DMS53 treated with DMSO at 0.1 percent for 48 hours (cell line): Measurements from ENCODE around the gene GPR160.
"Not testable (repeated sequence)": the region's sequence is repeated elsewhere in the genome, so short reads cannot be mapped to it uniquely, and the experiment has no call there.

Source experiments
- DNase-seq: peaks from one replicate; lab custom pipeline; 2025; ENCODE audit not compliant: unreplicated experiment; lab: John Stamatoyannopoulos, UW

GPR160 gene, protein sequence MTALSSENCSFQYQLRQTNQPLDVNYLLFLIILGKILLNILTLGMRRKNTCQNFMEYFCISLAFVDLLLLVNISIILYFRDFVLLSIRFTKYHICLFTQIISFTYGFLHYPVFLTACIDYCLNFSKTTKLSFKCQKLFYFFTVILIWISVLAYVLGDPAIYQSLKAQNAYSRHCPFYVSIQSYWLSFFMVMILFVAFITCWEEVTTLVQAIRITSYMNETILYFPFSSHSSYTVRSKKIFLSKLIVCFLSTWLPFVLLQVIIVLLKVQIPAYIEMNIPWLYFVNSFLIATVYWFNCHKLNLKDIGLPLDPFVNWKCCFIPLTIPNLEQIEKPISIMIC

GRCh38 chr3:170037463-170038433 lies at the start of gene GPR160:
Gene GPR160 (plus strand): TSS chr3:170037995. CDS start chr3:170083973, 45,978 bp downstream.
- peak; percentile 86 for DNase-seq

DNA sequence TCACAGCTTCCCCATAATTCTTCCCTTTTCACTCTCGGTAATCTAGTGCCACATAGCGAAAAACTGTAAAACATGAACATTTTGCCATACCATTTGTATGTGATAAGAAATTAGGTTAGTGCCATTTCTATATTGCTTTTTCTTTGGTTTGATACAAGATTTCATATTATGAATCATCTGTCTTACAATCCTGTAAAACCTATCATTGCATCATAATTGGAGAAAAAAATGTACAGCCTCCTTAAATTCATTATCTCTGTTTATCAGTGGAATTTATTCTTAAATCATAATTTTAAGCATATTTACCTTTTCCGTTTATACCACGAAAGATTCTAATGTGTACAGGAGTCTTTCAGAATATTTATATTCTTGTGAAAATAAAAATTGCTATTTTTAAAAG lies 47.4 kb upstream of the GPR160 start:
- no peak for DNase-seq

GRCh38 chr3:169992156-169992555 lies 45.6 kb upstream of the GPR160 start:
- DNase-seq = no peak

GRCh38 chr3:169992781-169993180 lies 45.0 kb upstream of the GPR160 start:
- DNase-seq = no peak

DNA sequence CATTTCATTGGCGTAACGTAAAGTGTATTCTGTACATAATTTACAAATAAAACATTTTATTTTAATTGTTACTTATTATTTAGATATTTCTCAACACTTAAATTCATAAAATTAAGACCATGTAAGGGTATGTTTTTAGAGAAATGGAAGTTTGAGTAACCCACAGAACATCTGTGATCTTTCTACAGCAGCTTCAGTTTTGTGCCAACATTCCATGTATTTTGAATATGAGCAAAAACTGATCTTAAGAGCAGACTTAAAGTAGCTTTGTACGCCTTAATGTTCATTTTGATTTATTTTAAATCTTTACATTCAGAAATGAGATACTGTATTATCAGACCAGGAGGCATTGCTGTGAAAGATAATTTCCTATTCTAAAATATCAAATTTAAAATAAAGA lies 44.0 kb upstream of the GPR160 start:
- DNase-seq = no peak

GRCh38 chr3:169996063-169996462 lies 41.7 kb upstream of the GPR160 start:
- DNase-seq = no peak

DNA sequence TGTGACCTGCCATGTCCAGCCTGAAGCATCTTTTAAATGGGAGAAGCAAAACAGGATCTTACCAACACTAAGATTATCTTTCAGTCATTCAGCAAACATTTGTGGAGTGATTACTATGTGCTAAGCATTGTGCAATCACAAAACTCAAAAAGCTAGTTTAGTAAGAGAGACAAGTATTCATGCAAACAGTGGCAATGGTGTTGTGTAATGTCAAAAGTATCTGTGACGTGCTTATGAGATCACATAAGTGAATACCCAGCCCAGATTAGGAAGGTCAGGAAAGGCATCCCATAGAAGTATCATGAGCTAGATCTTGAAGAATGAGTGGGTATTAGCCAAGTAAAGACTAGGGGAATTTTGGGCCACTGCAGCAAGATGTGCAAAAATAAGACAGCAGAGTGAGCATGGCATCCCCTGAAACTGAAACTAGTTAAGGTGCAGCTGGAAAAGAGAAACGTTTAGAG lies 39.1 kb upstream of the GPR160 start:
- no peak for DNase-seq

DNA sequence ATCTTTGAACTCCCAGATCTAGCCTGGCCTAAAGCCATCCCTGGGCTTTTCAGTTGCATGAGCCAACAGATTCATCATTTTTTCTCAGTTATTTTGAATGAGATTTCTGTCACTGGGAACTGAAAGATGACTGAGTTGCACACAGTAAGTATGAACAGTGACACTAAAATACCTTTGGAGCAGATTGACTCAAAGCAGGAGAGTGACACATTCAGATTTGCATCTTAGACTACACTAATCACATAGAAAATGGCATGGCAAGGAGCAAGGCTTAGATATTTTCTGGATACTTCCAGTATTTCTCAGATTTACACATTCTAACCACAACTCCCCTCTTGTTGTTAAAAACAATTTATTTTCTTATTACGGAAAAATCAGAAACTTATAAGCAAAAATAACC lies 38.4 kb upstream of the GPR160 start:
- no peak for DNase-seq

- DNase-seq = no peak
Observed at GRCh38 chr3:170000051-170000450, 37.7 kb upstream of the GPR160 start.

DNA sequence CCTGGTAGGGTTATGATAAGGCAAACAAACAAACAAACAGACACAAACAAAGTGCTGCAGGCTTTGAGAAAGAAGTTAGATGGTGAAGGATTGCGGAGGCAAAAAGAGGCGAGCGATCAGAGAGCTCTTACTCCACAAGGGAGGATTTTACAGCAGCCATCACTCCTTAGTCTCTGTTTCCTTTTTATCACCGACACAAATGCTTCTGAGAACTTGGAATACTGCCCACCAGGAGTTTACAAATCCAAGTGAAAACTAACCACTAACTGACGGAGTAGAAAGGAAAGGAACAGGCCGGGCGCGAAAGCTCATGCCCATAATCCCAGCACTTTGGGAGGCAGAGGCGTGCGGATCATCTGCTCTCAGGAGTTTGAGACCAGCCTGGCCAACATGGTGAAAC lies 35.6 kb upstream of the GPR160 start:
- DNase-seq = no peak

- DNase-seq = no peak
Observed at GRCh38 chr3:170002879-170003278, 34.9 kb upstream of the GPR160 start.

DNA sequence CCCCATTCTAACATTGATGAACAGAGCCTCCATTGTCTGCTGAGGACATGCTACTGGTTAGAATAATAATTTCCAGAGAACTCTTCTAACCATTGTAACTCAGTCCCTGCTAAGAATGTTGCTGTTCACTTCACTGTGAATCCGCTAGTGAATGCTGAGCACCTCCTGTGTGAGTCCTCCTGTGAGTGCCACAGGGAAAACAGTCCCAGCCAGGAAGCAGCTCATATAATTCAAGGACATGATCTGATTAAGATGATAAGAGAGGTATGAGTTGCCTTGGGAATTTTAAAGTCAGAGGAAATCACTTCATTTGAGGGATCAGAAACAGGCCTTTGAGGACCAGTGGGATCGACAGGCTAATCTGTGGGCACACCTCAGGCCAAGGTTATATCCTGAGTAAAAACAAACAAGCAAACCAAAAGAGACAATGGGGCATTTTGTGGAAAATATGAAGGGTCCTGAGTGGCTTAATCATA lies 33.9 kb upstream of the GPR160 start:
- DNase-seq = no peak

DNA sequence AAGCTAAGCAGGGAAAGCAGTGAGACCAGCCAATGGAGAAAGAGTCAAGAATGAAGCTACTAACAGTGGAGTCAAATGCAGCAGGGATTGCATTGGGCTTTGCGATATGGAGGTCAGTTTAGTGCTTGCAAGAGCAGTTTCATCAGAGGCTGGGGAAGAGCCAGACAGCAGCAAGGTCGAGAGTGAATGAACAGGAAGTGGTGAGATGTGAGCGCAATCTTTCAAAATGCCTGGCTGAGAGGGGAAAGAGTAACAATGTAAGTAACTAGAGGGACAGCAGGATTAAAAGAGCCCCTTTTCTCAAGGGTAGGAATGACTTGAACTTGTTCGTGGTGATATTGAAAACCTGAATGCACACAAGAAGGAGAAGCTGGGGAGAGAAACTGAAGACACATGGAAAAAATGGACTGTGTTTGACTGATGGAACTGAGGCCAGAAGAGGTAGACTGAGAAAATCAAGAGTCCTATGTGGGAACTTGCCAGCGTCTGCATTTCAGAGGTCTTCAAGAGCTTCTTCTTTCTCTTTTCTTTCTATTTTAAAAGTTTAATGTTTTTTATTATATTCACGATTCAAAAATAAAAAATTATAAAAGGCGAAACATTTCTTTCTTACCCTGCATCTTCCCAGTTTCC lies 30.6 kb upstream of the GPR160 start:
- DNase-seq = no peak

- DNase-seq = no peak
Observed at GRCh38 chr3:170010498-170010897, 27.3 kb upstream of the GPR160 start.

DNA sequence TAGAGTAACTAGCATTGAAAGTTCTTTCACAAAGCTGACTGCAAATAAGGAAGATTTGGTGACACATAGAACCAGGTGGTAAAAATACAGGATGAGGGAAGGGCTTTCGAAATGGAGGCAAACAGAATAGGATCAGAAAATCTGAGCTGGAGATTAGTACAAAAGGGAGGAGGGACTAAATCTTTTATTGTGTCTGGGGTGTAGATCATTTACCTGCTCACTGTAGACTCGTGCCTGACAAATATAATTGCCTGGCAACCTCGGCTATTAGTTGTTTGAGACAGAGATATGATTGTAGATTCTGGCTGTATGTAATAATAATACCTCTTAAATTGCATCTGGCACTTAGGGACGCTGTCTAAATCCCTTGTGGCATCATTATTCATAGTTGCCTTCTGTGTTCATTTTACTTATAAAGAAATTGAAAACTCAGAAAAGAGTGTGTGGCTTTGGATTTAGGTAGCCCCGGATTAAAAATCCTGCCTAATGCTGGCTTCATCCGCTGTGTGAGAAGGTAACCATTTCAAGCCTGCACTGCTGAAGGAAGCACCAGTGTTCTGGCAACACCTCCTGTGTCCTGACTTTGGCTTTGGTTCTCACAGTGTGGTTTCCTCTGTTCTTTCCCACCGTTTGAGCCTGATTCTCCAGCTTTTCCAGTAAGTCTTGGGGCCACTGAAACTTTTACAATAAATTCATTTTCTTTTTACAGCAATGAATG lies 25.0 kb upstream of the GPR160 start:
- DNase-seq = no peak

DNA sequence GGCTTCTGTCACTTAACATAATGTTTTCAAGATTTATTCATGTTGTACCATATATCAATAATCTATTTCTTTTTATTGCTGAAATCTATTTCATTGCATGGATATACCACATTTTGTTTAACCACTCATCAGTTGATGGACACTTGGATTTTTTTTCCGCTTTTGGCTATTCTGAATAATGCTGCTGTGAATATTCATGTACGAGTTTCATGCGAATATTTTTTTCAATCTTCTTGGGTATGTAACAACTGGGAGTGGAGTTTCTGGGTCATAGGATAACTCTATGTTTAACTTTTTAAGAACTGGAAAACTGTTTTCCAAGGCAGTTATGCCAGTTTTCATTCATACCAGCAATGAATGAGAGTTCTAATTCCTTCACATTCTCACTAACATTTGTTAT lies 21.7 kb upstream of the GPR160 start:
- DNase-seq = no peak

GRCh38 chr3:170019306-170019705 lies 18.5 kb upstream of the GPR160 start:
- not testable (repeated sequence) for DNase-seq

DNA sequence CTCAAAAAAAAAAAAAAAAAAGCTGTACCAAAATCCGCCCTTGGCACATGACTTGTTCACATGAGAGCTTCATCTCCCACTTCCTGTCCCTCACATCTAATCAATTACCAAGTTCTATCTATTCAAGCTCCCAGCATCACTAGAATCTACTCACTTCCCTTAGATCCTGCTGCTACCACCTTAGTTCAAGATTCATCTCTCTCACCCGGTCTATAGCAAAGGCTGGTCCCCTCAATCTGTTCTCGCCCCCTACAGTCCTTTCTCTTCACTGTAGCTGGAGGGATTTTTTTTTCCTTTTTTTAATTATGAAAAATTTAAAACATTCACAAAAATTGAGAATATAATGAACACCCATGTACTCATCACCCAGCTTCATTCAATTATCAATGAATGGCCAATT lies 16.7 kb upstream of the GPR160 start:
- DNase-seq = no peak

DNA sequence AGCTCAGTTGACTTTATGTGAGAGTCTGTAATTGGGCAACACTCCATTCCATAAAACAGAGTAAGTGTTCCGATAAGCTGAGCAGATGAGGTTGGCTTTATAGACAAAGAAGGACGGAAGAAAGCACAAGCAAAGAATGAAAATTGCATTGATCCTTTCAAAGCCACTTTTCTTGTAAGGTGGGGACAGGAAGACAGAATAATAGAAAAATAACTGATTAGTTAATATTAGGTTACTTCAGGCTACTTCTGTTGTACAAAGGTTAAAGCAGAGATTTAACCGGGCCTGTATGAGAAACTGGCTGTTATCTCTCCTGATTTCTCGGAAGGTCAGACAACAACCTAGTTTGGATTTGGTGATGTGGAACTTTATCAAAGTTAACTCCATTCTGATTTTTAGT lies 15.5 kb upstream of the GPR160 start:
- DNase-seq = no peak

DNA sequence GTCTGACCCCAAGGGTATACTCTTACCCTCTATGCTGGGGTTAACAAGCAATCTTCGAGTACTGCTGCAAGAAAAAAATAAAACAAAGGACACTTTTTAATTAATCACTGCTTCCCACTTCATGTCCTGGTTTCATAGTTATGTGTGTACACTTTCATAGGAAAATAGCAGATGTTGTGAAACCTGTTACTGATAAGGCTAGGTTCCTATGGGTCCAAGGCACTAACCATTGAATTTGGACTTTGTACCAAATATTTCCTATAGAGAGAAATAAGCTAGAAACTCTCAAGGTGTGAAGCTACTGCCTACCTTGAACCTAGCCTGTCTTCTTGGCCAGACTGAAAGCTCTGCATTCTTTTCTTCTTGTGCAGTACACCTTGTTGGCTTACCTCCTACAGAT lies 14.6 kb upstream of the GPR160 start:
- no peak for DNase-seq

- DNase-seq = no peak
Observed at GRCh38 chr3:170024581-170024980, 13.2 kb upstream of the GPR160 start.
